Right lobe of liver (tissue), 4 donors: Measurements from ENCODE around the gene DAD1.

Source experiments
- CTCF ChIP-seq, 4 donors: fragments of 200-600 bp in 3 of 4; fragments of 450-650 bp in 1 of 4; IDR thresholded peaks; one replicate each; pipeline versions ENCODE4 v1.5.1 to v1.8.0; 2016 to 2022; ENCODE audit warnings: antibody characterized with exemption in 4 of 4, mild to moderate bottlenecking in 2 of 4
- POLR2A ChIP-seq: fragments of 450-650 bp; IDR thresholded peaks from one replicate; pipeline ENCODE4 v1.6.1; 2017; ENCODE audit warnings: antibody characterized with exemption, mild to moderate bottlenecking
- donor health status: DM: no; HTN: no; CAD: no.
- donor health status: DM: no; HTN: no; CAD: no.
- donor health status: DM: no; HTN: yes; CAD: no.

GRCh38 chr14:22534547-22534946 is 54.5 kb downstream of the DAD1 start:
- TF ChIP-seq CTCF (IDR thresholded peaks at IDR 0.05) (no peak), POLR2A (no peak)
